NB4 (cell line): ENCODE measurements around the gene PBXIP1.

ENCODE experiments used
- CTCF ChIP-seq: IDR thresholded peaks from one replicate; pipeline ENCODE4 v1.5.1; 2012; ENCODE audit warnings: low read depth, low read length
- MAX ChIP-seq: IDR thresholded peaks from 2 replicates; pipeline ENCODE4 v1.6.1; 2011; ENCODE audit warnings: low read depth, low read length

- TF ChIP-seq CTCF (no peak), MAX (no peak)
Measured at GRCh38 chr1:154970631-154971340, 14.9 kb upstream of the PBXIP1 start, which contains the start of gene SHC1.
